ENCODE measurements around the gene KCNIP1.
"Not testable (repeated sequence)": the region's sequence is repeated elsewhere in the genome, so short reads cannot be mapped to it uniquely, and the experiment has no call there.

The KCNIP1 gene

GRCh38 chr5:170538696-170539586 lies 35.1 kb downstream of the KCNIP1 start:
- DNase-seq = no peak

GRCh38 chr5:170540271-170540670 lies 36.5 kb downstream of the KCNIP1 start:
- no peak for DNase-seq

GRCh38 chr5:170541146-170541769 lies 37.4 kb downstream of the KCNIP1 start:
- DNase-seq = no peak

GRCh38 chr5:170542691-170543293 lies 39.0 kb downstream of the KCNIP1 start:
- DNase-seq = no peak

DNA sequence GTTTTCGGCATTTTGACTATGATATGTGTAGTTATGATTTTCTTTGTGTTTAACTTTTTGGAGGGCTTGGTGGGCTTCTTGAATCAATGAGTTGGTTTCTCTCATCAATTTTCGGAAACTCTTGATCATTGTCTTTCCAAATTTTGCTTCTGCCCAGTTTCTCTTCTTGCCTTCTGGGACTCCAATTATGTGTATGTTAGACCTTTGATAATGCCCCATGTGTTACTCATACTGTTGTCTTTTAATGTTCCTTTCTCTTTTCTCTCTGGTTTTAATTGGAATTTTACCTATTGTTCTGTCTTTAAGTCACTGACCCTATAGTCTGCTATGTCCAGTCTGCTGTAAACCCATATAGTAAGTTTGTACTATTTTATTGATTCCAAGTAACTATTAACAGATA lies 41.5 kb downstream of the KCNIP1 start:
- DNase-seq = no peak

DNA sequence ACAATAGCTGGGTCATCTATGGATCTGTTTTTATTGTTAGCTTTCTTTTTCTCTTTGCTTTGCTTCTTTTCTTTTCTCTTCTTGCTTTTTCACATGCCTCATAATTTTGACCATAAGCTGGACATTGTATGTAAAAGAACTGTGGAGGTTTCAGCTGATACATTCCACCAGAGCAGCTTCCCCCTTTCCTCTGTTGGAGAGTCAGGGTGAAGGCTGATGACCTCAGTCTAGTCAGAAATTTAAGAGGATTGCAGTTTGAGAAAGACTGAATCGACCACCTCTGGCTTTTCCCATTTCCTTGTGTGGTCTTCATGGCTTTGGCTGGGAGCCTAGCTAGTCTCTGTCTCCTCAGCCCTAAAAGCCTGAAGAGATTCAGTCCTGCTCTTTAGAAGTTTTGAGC lies 42.0 kb downstream of the KCNIP1 start:
- DNase-seq = no peak

DNA sequence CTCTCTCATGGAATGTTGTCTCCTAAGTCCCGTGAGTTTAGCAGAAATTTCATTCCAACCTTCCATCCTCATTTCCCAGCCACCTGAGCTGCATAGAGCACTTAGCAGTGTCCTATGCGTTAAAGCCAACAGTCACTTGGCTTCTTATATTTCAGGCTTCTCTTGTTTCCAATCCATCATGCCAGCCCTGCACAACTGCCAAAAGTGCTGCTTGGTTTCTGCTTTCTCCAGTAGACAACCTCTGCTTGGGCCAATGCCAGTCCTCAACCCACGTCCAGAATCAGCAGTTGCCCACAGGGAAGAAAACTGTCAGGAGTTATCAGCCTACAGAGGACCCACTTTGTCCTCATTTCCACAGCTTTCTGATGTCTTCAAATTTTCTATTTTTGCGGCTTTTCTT lies 42.5 kb downstream of the KCNIP1 start:
- no peak for DNase-seq

GRCh38 chr5:170550382-170550781 lies 46.6 kb downstream of the KCNIP1 start:
- DNase-seq = not testable (repeated sequence)

DNA sequence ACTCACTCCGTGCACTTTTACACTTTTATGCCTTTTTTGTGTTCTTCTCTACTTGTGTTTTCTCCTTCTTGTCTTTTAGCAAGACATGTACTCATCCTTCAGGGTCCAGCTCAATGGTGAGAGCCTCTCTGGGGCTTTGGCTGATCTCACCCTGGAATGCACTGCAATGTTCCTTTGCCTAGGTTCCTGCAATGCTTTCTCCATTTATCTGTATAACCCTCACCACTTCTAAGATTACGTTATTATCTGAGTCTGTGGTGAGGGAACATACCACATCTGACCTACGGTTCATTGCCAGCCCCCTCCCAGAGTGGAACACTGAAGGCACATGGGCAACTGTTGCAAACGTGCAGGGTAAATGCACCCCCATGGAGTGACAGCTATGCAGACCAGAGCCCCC lies 47.3 kb downstream of the KCNIP1 start:
- DNase-seq = no peak

GRCh38 chr5:170551622-170552021 lies 47.8 kb downstream of the KCNIP1 start:
- DNase-seq = no peak

- no peak for DNase-seq
Observed at GRCh38 chr5:170552621-170553115, 48.8 kb downstream of the KCNIP1 start.

GRCh38 chr5:170553218-170553617 lies 49.4 kb downstream of the KCNIP1 start:
- no peak for DNase-seq

GRCh38 chr5:170554521-170555267 lies 50.9 kb downstream of the KCNIP1 start:
- no peak for DNase-seq

DNA sequence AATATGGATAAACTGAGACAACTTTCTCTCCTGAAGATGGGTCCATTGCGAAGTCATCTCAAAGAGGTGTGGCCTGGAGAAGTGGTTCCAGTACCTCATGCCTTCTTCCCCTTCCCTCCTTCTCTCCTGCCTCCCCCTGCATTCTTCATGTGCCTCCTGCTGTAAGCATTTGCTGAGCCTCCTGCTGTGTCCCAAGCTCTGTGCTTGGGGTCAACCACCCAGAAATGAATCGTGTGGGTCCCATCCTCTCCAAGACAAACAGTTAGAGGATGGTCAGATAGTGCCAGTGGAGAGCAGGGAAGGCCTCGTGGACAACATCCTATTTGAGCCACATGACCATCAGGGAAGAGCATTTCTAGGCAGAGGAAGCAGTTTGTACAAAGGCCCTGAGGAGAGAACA lies 53.5 kb downstream of the KCNIP1 start:
- DNase-seq = no peak

DNA sequence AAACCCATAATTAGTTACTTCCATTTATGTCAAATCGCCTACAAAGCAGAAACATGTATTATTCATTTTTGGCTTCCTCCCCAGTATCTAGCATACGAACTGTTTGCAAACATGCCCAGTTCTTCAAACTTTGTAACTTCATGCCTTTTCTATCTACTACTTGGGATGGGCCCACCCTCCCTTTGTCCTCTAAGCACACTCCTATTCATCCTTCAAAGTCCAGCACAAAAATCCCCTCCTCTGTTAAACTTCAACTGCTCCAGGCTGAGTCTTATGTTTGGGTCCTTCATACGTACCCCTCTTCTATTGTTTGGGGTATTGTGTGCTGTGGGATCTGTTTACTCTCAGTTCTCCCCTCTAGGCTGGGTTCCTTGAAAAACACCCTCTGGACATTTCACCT lies 55.5 kb downstream of the KCNIP1 start:
- no peak for DNase-seq

- DNase-seq = no peak
Observed at GRCh38 chr5:170560938-170561337, 57.1 kb downstream of the KCNIP1 start.

DNA sequence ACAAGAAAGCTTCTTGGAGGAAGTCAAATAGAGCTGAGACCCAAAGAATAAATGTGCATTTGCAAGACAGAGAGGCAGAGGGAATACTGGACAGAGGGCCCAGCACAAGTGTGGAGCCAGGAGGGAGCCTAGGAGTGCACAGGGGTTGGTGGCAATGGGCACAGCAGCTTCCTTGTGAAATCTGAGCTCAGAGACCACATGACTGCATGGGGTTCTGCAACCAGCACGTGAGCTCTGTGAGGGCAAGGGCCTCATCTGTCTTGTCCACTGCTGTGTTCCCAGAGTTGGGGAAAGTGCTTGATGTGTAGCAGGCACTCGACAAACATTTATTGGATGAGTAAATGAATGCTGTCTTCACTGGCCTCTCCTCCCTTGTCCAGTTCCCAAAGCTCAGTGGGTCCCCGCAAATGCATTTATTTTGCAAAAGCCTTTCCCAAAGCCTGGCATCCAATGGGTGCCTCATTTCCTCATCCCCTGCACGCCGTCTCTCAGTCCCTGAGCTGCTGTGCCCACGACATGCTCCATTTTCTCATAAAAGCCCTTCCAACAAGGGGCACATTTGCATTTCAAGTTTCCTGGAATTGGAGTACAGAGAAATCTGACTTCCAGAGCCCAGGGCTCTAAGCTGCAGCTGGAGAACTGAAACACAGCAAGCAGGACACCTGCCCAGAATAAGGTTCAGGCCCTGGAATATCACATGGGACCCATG lies 58.5 kb downstream of the KCNIP1 start:
- DNase-seq = no peak

DNA sequence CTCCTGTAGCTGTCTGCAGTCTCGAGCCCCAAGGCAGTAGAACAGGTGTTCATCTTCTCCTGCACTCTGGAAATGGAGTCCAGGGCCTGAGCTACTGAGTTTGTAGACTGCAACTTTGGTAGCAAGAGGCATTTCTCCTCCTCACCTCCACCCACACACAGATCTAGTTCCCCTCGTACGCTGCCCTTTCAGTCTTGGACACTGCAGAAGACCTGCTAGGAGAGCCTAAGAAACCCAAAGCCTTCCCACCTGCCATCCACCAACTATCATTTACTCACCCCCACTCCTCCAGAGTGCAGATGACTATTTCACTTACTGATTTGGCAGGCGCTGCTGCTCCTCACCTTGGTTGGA lies 59.0 kb downstream of the KCNIP1 start:
- DNase-seq = no peak

- DNase-seq = no peak
Observed at GRCh38 chr5:170563824-170564567, 60.2 kb downstream of the KCNIP1 start.

DNA sequence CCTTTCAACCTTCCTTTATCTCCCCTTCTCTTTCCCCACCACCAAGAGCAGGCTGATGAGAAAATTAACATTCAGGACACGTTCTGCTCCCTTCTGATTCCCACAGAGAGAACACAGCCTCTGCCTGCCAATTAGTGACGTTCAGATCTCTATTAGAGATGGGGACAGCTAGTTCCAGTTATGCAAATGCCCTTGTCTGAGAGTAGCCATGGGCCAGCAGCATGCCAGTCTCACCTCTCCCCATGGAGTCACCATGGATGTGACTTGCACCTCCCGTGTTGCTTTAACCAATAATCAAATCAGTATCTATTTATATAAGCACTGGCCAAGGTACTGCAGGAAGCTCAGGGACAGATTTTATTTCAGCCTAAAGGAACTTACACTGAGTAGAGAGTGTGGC lies 61.3 kb downstream of the KCNIP1 start:
- no peak for DNase-seq

DNA sequence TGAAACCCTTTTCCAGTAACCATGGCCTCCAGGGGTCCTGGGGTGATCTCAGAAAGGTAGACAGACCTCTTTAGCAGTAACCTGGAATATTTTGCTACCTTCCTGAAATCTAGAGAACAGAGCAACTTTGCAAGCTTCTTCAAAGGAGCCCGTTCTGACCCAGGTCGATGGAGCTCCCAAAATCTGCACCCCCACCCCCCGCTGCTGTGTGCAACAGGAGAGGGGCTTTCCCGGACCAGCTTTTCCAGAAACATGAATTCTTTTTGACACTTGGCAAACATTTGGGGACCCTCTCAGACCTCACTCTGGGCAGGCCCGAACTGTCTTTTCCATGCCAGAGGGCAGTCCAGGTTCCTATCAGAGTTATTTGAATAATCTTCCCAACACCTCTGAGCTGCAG lies 65.3 kb downstream of the KCNIP1 start:
- DNase-seq = no peak

- no peak for DNase-seq
Observed at GRCh38 chr5:170570476-170570875, 66.7 kb downstream of the KCNIP1 start.
